Bronchial smooth muscle cell (primary cell): Measurements from ENCODE around the gene ANKRD61. TPM values are rescaled to one million over a fixed set of nuclear protein-coding genes. Genes with fewer than 3 reads are reported as not detected.

Source experiments
- total RNA-seq: library from RNA; depleted of rRNA; stranded (reverse); fragments of >200 nt; gene quantifications from 2 replicates; pipeline ENCODE4 v1.2.1, GENCODE V29; 2014

The ANKRD61 gene
- total RNA-seq: not detected in 2 replicates

GRCh38 chr7:6030988-6031387 is at the start of gene ANKRD61:
Gene ANKRD61 (plus strand): TSS chr7:6031376. CDS start chr7:6031376, 0 bp downstream.

DNA sequence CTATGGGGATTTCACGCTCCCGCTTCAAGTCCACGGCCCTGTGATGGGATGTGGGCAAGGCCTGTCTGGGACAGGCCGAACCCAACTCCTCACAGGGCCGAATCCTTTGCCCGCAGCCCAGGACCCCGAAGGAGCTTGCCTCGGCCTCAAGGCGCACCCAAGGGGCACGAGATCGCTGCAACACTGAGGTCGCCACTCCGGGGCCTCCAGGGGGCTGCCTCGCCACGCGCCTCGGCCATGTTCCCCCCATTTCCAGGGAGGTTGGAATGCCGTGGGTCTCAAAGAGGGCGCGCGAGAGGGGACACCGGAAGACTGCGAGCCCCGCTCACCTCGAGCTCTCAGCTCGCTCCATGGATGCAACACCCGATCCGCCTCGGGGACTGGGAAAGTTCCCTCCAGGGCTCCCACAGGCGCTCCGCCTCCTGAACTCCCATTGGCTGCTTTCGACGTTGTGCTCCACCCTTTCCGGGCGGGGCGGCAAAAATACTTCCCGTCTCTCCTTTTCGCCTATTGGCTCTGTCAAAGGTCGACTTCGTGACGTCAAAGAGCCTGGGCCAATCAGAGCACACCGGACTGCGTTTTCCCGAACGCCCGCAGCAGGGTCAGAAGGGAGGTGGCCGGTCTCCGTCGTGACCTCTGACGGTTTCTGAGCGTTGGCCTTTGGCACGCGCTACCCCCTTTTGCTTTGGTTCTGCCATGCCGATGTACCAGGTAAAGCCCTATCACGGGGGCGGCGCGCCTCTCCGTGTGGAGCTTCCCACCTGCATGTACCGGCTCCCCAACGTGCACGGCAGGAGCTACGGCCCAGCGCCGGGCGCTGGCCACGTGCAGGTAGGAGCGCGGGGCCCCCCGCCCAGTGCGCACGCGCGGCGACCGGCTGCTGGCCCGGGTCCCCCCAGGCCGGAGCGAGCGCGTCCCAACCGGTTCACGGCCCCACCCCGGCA is 22.2 kb upstream of the ANKRD61 start, which contains the start of the genes AIMP2 and PMS2:
AIMP2 (plus strand) TSS at position 605 of the 944 bp plus-strand sequence; CDS start at position 697, 92 bp downstream.
PMS2 (minus strand) TSS at position 382 of the 944 bp plus-strand sequence; CDS start at position 352, 30 bp downstream.

Other genes with a start within 250 kb of the ANKRD61 start
- gene RNF216, start 249.7 kb upstream of the ANKRD61 start, total RNA-seq: 23.6 and 25.1 TPM in 2 replicates
- gene OCM, start 150.6 kb upstream of the ANKRD61 start, total RNA-seq: not detected in 2 replicates
- gene CCZ1, start 132.6 kb upstream of the ANKRD61 start, total RNA-seq: 14.2 and 29.6 TPM in 2 replicates
- 0.16 TPM in 1 of 2 replicates, not detected in the other for gene RSPH10B, start 60.7 kb upstream of the ANKRD61 start, total RNA-seq
- 18.4 and 22.2 TPM in 2 replicates for gene PMS2, start 22.3 kb upstream of the ANKRD61 start, total RNA-seq
- 21.9 and 26.4 TPM in 2 replicates for gene AIMP2, start 22.1 kb upstream of the ANKRD61 start, total RNA-seq
- 22.1 and 42.2 TPM in 2 replicates for gene EIF2AK1, start 27.8 kb downstream of the ANKRD61 start, total RNA-seq
- gene USP42, start 73.6 kb downstream of the ANKRD61 start, total RNA-seq: 1.5 and 1.7 TPM in 2 replicates
- gene CYTH3, start 241.2 kb downstream of the ANKRD61 start, total RNA-seq: 15.4 and 22.7 TPM in 2 replicates